PC-9 (cell line): ENCODE results near the gene ZNF597.

Source experiments
- EZH2 ChIP-seq: fragments of 200-600 bp; sonication (generic); IDR thresholded peaks from 2 replicates; pipeline ENCODE4 v1.8.0; 2017; ENCODE audit warnings: antibody characterized with exemption, low read depth
- TF ChIP-seq, protein P1 (sequence below): fragments of 200-600 bp; sonication (generic); conservative IDR thresholded peaks from 2 replicates; pipeline ENCODE4 v1.6.1; 2017; ENCODE audit warnings: mixed run types, antibody characterized with exemption, mild to moderate bottlenecking, moderate library complexity

DNA sequence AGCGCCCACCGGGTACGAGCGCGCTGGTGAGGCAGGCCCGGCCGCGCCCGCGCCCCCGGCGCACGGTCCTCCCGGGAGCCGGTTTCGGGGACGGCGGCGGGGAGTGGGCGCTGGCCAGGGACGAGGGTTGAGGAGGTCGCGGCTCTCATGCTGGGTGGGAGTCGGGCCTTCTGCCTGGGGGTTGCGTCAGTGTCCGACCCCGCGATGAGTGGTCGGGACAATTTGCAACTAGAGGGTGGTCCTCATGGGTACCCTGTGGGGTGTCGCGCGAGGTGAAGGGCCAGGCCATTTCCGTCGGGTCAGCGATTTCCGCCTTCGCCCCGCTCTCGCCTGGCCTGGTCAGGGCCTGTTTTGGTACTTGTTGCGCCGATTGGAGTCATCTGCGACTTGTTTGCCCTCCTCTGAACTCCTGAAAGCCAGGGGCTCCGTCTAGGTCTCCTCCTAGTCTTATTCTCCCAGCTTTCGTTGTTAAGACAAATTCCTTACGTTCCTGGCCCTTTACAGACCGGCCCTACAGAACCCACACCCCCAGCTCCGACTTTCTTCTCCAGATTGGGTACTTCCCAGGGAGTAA is 15.1 kb upstream of the ZNF597 start:
- TF ChIP-seq, protein P1, sequence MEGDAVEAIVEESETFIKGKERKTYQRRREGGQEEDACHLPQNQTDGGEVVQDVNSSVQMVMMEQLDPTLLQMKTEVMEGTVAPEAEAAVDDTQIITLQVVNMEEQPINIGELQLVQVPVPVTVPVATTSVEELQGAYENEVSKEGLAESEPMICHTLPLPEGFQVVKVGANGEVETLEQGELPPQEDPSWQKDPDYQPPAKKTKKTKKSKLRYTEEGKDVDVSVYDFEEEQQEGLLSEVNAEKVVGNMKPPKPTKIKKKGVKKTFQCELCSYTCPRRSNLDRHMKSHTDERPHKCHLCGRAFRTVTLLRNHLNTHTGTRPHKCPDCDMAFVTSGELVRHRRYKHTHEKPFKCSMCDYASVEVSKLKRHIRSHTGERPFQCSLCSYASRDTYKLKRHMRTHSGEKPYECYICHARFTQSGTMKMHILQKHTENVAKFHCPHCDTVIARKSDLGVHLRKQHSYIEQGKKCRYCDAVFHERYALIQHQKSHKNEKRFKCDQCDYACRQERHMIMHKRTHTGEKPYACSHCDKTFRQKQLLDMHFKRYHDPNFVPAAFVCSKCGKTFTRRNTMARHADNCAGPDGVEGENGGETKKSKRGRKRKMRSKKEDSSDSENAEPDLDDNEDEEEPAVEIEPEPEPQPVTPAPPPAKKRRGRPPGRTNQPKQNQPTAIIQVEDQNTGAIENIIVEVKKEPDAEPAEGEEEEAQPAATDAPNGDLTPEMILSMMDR = no peak
- TF ChIP-seq EZH2 = no peak
